H1 (cell line): ENCODE results near the gene MAS1L.

Experiments used
- GTF2F1 ChIP-seq: IDR thresholded peaks from 2 replicates; pipeline ENCODE4 v1.6.1; 2012; ENCODE audit warnings: low read depth, low read length, improper control_type of control experiment, borderline replicate concordance
- JUND ChIP-seq: IDR thresholded peaks from 2 replicates; pipeline ENCODE4 v1.6.1; 2011; ENCODE audit warnings: mild to moderate bottlenecking, improper control_type of control experiment, low read length
- MAFK ChIP-seq: IDR thresholded peaks from 2 replicates; pipeline ENCODE4 v1.6.1; 2012; ENCODE audit warnings: low read depth, mild to moderate bottlenecking, improper control_type of control experiment, low read length
- MAX ChIP-seq: IDR thresholded peaks from 2 replicates; pipeline ENCODE4 v1.6.1; 2012; ENCODE audit warnings: inconsistent platforms
- NRF1 ChIP-seq: IDR thresholded peaks from 2 replicates; pipeline ENCODE4 v1.6.1; 2011; ENCODE audit warnings: mild to moderate bottlenecking, low read depth, low read length, improper control_type of control experiment
- POLR2A ChIP-seq, 2 experiments: IDR thresholded peaks; 1 replicate in 1 of 2; 2 replicates in 1 of 2; pipeline ENCODE4 v1.6.1; 2011; ENCODE audit warnings: low read depth in 2 of 2, low read length in 2 of 2, mild to moderate bottlenecking in 2 of 2; ENCODE audit errors: control extremely low read depth in 1 of 2
- POLR2AphosphoS5 ChIP-seq: IDR thresholded peaks from 2 replicates; pipeline ENCODE4 v1.6.1; 2011; ENCODE audit warnings: low read depth, low read length
- ZNF274 ChIP-seq: IDR thresholded peaks from 2 replicates; pipeline ENCODE4 v1.7.0; 2012; ENCODE audit warnings: low read length, borderline replicate concordance; ENCODE audit errors: extremely low read depth
- TF ChIP-seq, protein P1 (sequence below), 3 experiments: IDR thresholded peaks; 1 replicate in 2 of 3; 2 replicates in 1 of 3; pipeline versions ENCODE4 v1.5.1 to v1.6.1; 2011; ENCODE audit warnings: low read length in 3 of 3, mild to moderate bottlenecking in 3 of 3, inconsistent platforms in 2 of 3, low read depth in 1 of 3, moderate library complexity in 1 of 3; ENCODE audit not compliant: insufficient read depth in 1 of 3; ENCODE audit errors: control extremely low read depth in 1 of 3

DNA sequence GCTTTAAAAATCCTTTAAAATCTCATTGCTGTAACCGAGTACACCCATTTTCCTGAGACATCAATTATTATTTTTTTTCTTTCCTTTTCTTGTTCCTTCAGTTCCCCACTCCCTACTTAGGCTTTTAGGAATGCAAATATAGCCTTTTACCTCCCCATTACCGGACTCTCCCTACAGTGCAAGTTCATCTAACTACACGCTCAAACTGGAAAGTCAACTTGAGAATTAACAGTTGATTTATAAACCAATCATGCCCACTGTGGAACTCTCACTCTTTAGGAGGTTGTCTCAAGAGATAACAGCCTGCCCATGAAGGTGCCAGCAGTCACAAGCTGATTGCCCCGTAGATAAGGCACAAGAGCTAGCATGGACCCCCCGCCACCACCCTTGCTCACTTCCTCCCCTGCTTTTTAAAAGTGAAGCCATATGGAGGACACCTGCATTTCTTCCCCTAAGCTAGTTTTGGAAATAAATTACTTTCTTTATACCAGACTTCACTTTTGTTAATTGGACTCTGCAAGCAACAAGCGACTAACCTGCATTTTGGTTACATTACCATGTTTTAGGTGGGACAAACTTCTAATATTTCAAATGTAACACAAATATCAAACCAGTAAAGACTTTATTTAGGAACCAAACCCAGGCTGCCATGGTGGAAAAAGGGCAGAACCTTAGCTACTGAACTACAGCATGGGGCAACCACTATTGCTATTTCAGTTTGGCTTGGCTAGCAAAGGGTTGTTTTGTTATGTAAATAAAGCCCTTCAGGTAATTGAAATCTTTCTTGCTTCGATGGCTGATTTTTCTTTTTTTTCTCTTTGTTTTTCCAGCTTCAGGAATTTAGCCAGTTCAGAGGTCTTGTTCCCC, 36.9 kb upstream of the MAS1L start:
- TF ChIP-seq NRF1 (no peak), ZNF274 (no peak), MAX (no peak), GTF2F1 (no peak), POLR2A (IDR thresholded peaks at IDR 0.05; ENCODE audit: control extremely low read depth in 1 of 2, low read depth in 2 of 2, low read length in 2 of 2) (no peak), JUND (no peak), POLR2AphosphoS5 (no peak), MAFK (no peak)
- TF ChIP-seq, protein P1, sequence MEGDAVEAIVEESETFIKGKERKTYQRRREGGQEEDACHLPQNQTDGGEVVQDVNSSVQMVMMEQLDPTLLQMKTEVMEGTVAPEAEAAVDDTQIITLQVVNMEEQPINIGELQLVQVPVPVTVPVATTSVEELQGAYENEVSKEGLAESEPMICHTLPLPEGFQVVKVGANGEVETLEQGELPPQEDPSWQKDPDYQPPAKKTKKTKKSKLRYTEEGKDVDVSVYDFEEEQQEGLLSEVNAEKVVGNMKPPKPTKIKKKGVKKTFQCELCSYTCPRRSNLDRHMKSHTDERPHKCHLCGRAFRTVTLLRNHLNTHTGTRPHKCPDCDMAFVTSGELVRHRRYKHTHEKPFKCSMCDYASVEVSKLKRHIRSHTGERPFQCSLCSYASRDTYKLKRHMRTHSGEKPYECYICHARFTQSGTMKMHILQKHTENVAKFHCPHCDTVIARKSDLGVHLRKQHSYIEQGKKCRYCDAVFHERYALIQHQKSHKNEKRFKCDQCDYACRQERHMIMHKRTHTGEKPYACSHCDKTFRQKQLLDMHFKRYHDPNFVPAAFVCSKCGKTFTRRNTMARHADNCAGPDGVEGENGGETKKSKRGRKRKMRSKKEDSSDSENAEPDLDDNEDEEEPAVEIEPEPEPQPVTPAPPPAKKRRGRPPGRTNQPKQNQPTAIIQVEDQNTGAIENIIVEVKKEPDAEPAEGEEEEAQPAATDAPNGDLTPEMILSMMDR (IDR thresholded peaks at IDR 0.05; ENCODE audit: control extremely low read depth in 1 of 3, insufficient read depth in 1 of 3, low read depth in 1 of 3, low read length in 3 of 3), result no peak
